ACC112 (cell line): ENCODE results near the gene LAMTOR4.

Experiments used
- H2AFZ ChIP-seq: fragments of 200-600 bp; sonication (generic); one replicate; pipeline ENCODE4 v1.6.0; 2017; ENCODE audit warnings: antibody characterized with exemption, low read length; ENCODE audit not compliant: unreplicated experiment
- H3K27ac ChIP-seq: fragments of 200-600 bp; sonication (generic); 2 replicates; pipeline ENCODE4 v1.5.1; 2014; ENCODE audit warnings: low read depth, mild to moderate bottlenecking, antibody characterized with exemption, low read length, moderate library complexity
- H3K27me3 ChIP-seq: fragments of 200-600 bp; sonication (generic); 2 replicates; pipeline ENCODE4 v1.6.1; 2014; ENCODE audit warnings: mild to moderate bottlenecking, antibody characterized with exemption, low read length, moderate library complexity, mixed read lengths; ENCODE audit not compliant: insufficient read depth
- H3K36me3 ChIP-seq: fragments of 200-600 bp; sonication (generic); 2 replicates; pipeline ENCODE4 v1.6.1; 2016; ENCODE audit warnings: mild to moderate bottlenecking, antibody characterized with exemption, low read length, moderate library complexity, mixed read lengths; ENCODE audit not compliant: insufficient read depth
- H3K4me1 ChIP-seq: fragments of 200-600 bp; sonication (generic); one replicate; pipeline ENCODE4 v1.6.1; 2016; ENCODE audit warnings: low read length, mixed read lengths; ENCODE audit not compliant: insufficient read depth, unreplicated experiment, control insufficient read depth
- H3K4me3 ChIP-seq: fragments of 200-600 bp; sonication (generic); 2 replicates; pipeline ENCODE4 v1.5.1; 2014; ENCODE audit warnings: mild to moderate bottlenecking, low read depth, low read length
- H3K79me2 ChIP-seq: fragments of 200-600 bp; sonication (generic); one replicate; pipeline ENCODE4 v1.6.0; 2016; ENCODE audit warnings: low read length; ENCODE audit not compliant: control insufficient read depth, unreplicated experiment, insufficient read depth

The LAMTOR4 gene

GRCh38 chr7:100166317-100166940 lies 17.7 kb downstream of the LAMTOR4 start:
- H2AFZ ChIP-seq, result no peak overlapping the region
- H3K36me3 ChIP-seq, result no peaks in the 10 kb centered on the region
- H3K27ac ChIP-seq, result no peak overlapping the region
- peaks cover 3% of the 10 kb centered on the region; the same call in 1 of the 2 replicates for H3K27me3 ChIP-seq
- H3K4me1 ChIP-seq, result peaks cover 3% of the 10 kb centered on the region
- no peaks in the 10 kb centered on the region for H3K79me2 ChIP-seq
- no peak overlapping the region for H3K4me3 ChIP-seq

DNA sequence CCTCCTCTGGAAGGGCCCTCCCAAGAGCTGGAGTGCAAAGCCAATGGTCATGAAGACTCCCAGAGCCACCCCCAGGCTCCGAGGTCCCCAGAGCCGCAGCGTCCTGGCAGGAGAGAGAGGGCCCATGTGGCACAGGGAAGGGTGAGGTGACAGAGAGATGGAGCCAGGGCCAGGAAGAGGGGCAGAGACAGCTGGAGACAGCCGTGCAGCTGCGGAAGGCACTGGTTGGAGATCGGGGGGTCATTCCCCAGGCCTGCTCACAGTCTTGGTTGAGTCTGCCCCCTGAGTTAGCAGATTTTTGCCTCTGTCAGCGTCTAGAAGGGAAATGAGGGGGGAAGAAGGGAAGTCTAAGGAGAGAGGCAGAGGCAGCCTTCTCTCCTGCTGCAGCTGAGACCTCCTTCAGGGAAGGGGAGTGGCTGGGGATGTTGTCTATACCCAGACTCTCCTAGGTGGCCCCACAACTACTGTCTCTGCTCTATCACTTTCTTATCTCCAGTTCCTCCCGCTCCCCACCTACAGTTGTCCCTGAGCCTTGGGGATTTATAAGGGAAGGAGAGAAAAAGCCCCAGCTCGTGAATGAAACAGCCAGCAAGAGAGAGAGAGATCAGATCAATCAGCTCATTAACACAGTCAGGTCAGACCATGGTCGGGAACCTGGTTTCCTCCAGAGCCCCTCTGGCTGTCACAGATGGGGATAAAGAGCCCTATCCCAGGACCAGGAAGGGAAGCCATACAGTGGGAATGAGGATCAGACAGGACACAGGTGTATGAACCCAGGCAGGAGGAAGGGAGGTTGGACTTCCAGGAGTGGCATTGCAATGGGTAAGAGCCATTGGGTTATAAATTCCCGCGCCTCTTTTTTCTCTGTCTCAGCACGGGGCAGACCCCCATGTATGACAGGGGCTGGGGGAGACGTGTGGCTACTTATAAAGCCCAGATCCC lies 18.5 kb downstream of the LAMTOR4 start:
- Histone ChIP-seq H3K36me3 (no peaks in the 10 kb centered on the region), H2AFZ (no peak overlapping the region), H3K4me1 (peaks cover 3% of the 10 kb centered on the region), H3K79me2 (no peaks in the 10 kb centered on the region), H3K4me3 (peak overlapping the region; percentile 80), H3K27ac (no peak overlapping the region), H3K27me3 (peaks cover 3% of the 10 kb centered on the region; the same call in 1 of the 2 replicates)

DNA sequence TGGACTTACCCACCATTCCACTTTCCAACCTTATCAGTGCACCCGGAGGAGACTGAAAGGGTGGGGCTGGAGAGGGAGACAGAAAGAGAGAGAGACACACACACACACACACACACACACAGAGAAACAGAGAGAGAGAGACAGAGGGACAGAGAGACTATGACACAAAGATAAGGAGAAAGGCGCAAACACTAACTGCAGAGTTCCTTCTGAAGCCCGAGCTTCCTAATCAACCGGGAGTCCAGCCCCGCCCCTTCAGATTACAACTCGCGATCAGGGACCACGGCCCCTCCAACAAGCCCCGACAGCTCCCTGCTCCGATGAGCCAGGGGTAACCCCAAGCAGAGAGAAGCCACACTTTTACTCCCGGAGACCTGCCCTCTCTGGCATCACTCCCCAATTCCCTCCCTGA lies 19.2 kb downstream of the LAMTOR4 start:
- H3K27ac ChIP-seq, result no peak overlapping the region
- H3K27me3 ChIP-seq, result peaks cover 3% of the 10 kb centered on the region; the same call in 1 of the 2 replicates

GRCh38 chr7:100169147-100169850 lies 20.6 kb downstream of the LAMTOR4 start:
- Histone ChIP-seq H2AFZ (no peak overlapping the region), H3K27me3 (peaks cover 3% of the 10 kb centered on the region; the same call in 1 of the 2 replicates), H3K27ac (no peak overlapping the region), H3K79me2 (no peaks in the 10 kb centered on the region), H3K4me3 (no peak overlapping the region), H3K36me3 (no peaks in the 10 kb centered on the region), H3K4me1 (peaks cover 3% of the 10 kb centered on the region)

More for the DNA sequence above, 19.2 kb downstream of the LAMTOR4 start:
- H3K4me3 ChIP-seq, result peak overlapping the region; percentile 80
- H3K4me1 ChIP-seq, result peaks cover 3% of the 10 kb centered on the region
- no peaks in the 10 kb centered on the region for H3K36me3 ChIP-seq
- peak overlapping the region; percentile 89 for H2AFZ ChIP-seq
- H3K79me2 ChIP-seq, result no peaks in the 10 kb centered on the region

DNA sequence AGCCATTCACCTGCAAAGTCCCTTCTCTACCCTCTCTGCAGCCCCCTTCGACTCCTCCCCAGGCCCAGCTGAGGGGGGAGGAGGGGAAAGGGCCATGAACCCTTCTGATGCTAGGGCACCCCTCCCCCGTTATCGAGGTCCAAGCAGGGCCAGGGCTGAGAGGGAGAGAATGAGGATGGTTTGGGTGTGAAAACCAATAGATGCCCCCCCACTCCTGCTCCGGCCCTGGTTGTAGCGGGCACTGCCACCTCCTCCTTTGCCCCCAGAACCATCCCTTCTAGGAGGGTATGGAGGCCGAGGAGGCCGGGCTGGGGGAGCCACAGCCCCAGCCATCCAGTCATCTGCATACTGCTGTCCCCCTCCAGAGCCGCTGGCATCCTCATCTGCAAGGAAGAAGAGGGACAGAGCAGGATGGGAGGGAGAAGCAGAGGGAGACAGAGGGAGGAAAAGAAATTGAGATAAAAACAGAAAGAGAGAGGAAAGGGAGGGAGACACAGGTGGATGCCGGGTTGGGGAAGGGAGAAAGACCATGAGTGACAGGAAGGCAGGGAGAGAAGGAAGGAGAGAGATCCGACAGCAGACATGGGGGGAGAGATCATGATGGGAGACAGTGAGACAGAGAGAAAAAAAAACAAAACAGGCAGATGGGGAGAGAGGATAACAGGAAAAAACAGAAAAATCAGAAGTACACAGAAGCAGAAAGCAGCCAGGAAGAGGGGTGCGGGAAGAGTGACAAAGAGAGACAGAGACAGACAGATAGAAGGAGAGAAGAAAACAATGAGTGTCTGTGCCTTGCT lies 21.6 kb downstream of the LAMTOR4 start:
- no peak overlapping the region for H2AFZ ChIP-seq
- no peak overlapping the region for H3K4me3 ChIP-seq
- H3K27ac ChIP-seq, result no peak overlapping the region
- no peaks in the 10 kb centered on the region for H3K36me3 ChIP-seq
- H3K4me1 ChIP-seq, result peaks cover 3% of the 10 kb centered on the region
- no peaks in the 10 kb centered on the region for H3K79me2 ChIP-seq
- H3K27me3 ChIP-seq, result peaks cover 3% of the 10 kb centered on the region; the same call in 1 of the 2 replicates

- H3K79me2 ChIP-seq, result no peaks in the 10 kb centered on the region
- H3K4me3 ChIP-seq, result no peak overlapping the region; the same call in 1 of the 2 replicates
- H3K4me1 ChIP-seq, result peaks cover 3% of the 10 kb centered on the region
- no peak overlapping the region for H3K27ac ChIP-seq
- no peaks in the 10 kb centered on the region for H3K36me3 ChIP-seq
- no peak overlapping the region for H2AFZ ChIP-seq
- H3K27me3 ChIP-seq, result peaks cover 3% of the 10 kb centered on the region; the same call in 1 of the 2 replicates
Measured at GRCh38 chr7:100171087-100171681, 22.5 kb downstream of the LAMTOR4 start.

DNA sequence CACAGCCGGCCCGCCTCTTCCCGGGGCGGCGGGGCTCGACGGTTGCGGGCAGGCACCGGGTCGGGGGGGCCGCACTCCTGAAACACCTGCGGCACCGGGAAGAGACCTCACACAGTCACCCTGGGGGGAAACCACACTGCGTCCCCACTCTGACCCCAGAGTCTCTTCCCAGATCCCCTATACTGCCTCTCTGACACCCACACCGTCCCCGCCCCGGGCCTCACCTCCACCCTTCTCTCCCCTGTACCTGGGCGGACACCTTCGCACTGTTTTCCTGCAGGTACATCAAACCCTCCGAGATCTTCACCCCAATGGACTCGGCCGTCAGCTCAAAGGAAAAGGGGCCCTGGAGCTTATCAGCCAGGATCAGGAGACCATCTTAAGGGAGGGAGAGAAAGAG lies 23.1 kb downstream of the LAMTOR4 start:
- Histone ChIP-seq H3K4me3 (no peak overlapping the region), H3K27me3 (peaks cover 3% of the 10 kb centered on the region; the same call in 1 of the 2 replicates), H3K36me3 (no peaks in the 10 kb centered on the region), H2AFZ (no peak overlapping the region), H3K27ac (no peak overlapping the region), H3K4me1 (peaks cover 8% of the 10 kb centered on the region), H3K79me2 (no peaks in the 10 kb centered on the region)

- Histone ChIP-seq H3K36me3 (no peaks in the 10 kb centered on the region), H3K27ac (no peak overlapping the region), H3K4me3 (no peak overlapping the region), H3K27me3 (peaks cover 3% of the 10 kb centered on the region; the same call in 1 of the 2 replicates), H2AFZ (no peak overlapping the region), H3K4me1 (peaks cover 5% of the 10 kb centered on the region), H3K79me2 (no peaks in the 10 kb centered on the region)
Measured at GRCh38 chr7:100173806-100174495, 25.2 kb downstream of the LAMTOR4 start.

- peaks cover 5% of the 10 kb centered on the region for H3K4me1 ChIP-seq
- no peak overlapping the region for H3K27ac ChIP-seq
- H3K36me3 ChIP-seq, result no peaks in the 10 kb centered on the region
- no peak overlapping the region for H3K4me3 ChIP-seq
- no peaks in the 10 kb centered on the region for H3K79me2 ChIP-seq
- H2AFZ ChIP-seq, result no peak overlapping the region
- peaks cover 3% of the 10 kb centered on the region; the same call in 1 of the 2 replicates for H3K27me3 ChIP-seq
Measured at GRCh38 chr7:100174582-100174981, 25.9 kb downstream of the LAMTOR4 start.
